PC-3 (cell line): ENCODE data around the gene PPP6R1. TPM values are rescaled to one million over a fixed set of nuclear protein-coding genes. Genes with fewer than 3 reads are reported as not detected.
A peak's percentile ranks its signal among the peaks of the same experiment; 100 is the strongest.

Source experiments
- ATAC-seq: fragments of 200-7000 bp; cut with Tn5 transposase; 2 replicates; pipeline ENCODE4 v1.9.1; 2020; ENCODE audit warnings: mild to moderate bottlenecking, moderate library complexity
- BruUV-seq: library from RNA; stranded (reverse); fragments of 400-500 nt; replicated peaks from 2 replicates; lab custom pipeline; 2021; lab: Mats Ljungman, UMichigan
- CTCF ChIA-PET: fragments of 300-600 bp; sonication (Branson Sonifier 250); formaldehyde crosslinking; loops from one replicate; lab custom pipeline; 2022; ENCODE audit warnings: antibody characterized with exemption; lab: Charles Lee
- POLR2A ChIA-PET: fragments of 300-600 bp; sonication (Branson Sonifier 250); formaldehyde crosslinking; loops from one replicate; lab custom pipeline; 2022; ENCODE audit warnings: antibody characterized with exemption; ENCODE audit not compliant: unreplicated experiment; lab: Charles Lee
- DNase-seq: peaks from one replicate; pipeline ENCODE4 v3.0.0-alpha.2; 2015
- H2AFZ ChIP-seq: fragments of 300-600 bp; sonication (generic); 2 replicates; pipeline ENCODE4 v1.6.0; 2016; ENCODE audit warnings: antibody characterized with exemption, low read length
- H3F3A ChIP-seq: fragments of 300-600 bp; sonication (generic); one replicate; pipeline ENCODE4 v1.6.0; 2017; ENCODE audit warnings: antibody characterized with exemption, low read length, control low read depth, mild to moderate bottlenecking; ENCODE audit not compliant: unreplicated experiment
- H3K27ac ChIP-seq: fragments of 300-600 bp; sonication (generic); 2 replicates; pipeline ENCODE4 v1.5.1; 2016; ENCODE audit warnings: mild to moderate bottlenecking, low read length
- H3K27me3 ChIP-seq: fragments of 300-600 bp; sonication (generic); 2 replicates; pipeline ENCODE4 v1.6.1; 2016; ENCODE audit warnings: low read length, mixed read lengths
- H3K36me3 ChIP-seq: fragments of 300-600 bp; sonication (generic); 2 replicates; pipeline ENCODE4 v1.6.1; 2016; ENCODE audit warnings: low read depth, mixed run types, low read length, mixed read lengths
- H3K4me1 ChIP-seq: fragments of 300-600 bp; sonication (generic); 2 replicates; pipeline ENCODE4 v1.5.1; 2016; ENCODE audit warnings: low read length; ENCODE audit not compliant: insufficient read depth
- H3K4me2 ChIP-seq: fragments of 300-600 bp; sonication (generic); 2 replicates; pipeline ENCODE4 v1.6.0; 2016; ENCODE audit warnings: low read length
- H3K4me3 ChIP-seq: fragments of 300-600 bp; sonication (generic); 2 replicates; pipeline ENCODE4 v1.5.1; 2016; ENCODE audit warnings: mild to moderate bottlenecking, low read length, mixed read lengths
- H3K79me2 ChIP-seq: fragments of 300-600 bp; sonication (generic); 2 replicates; pipeline ENCODE4 v1.6.1; 2017; ENCODE audit warnings: low read length, mixed read lengths
- H3K9ac ChIP-seq: fragments of 300-600 bp; sonication (generic); 2 replicates; pipeline ENCODE4 v1.6.0; 2016; ENCODE audit warnings: mild to moderate bottlenecking, low read length
- H3K9me2 ChIP-seq: fragments of 300-600 bp; sonication (generic); replicated peaks from 2 replicates; pipeline ENCODE4 v1.6.1; 2016; ENCODE audit warnings: mixed run types, low read length, mixed read lengths
- H3K9me3 ChIP-seq: fragments of 300-600 bp; sonication (generic); 2 replicates; pipeline ENCODE4 v1.6.1; 2016; ENCODE audit warnings: low read length, mixed read lengths
- H4K20me1 ChIP-seq: fragments of 300-600 bp; sonication (generic); 2 replicates; pipeline ENCODE4 v1.6.1; 2016; ENCODE audit warnings: low read length, mixed read lengths
- CTCF ChIP-seq: fragments of 300-600 bp; sonication (generic); conservative IDR thresholded peaks from 2 replicates; pipeline ENCODE4 v1.5.1; 2017; ENCODE audit warnings: antibody characterized with exemption, low read depth, mild to moderate bottlenecking, low read length
- EZH2 ChIP-seq: fragments of 300-600 bp; sonication (generic); IDR thresholded peaks from one replicate; pipeline ENCODE4 v1.6.1; 2017; ENCODE audit warnings: antibody characterized with exemption, mild to moderate bottlenecking, low read length; ENCODE audit not compliant: unreplicated experiment
- EZH2phosphoT487 ChIP-seq: fragments of 300-600 bp; sonication (generic); IDR thresholded peaks from 2 replicates; pipeline ENCODE4 v1.6.1; 2018; ENCODE audit warnings: mild to moderate bottlenecking, antibody characterized with exemption, low read length, borderline replicate concordance
- intact Hi-C: fragments of 100-400 bp; cut with micrococcal nuclease; formaldehyde crosslinking; loops from 2 replicates; pipeline ENCODE4 v1.9.0; 2023
- total RNA-seq: library from RNA; depleted of rRNA; stranded (reverse); fragments of >200 nt; gene quantifications from 2 replicates; pipeline ENCODE4 v1.2.3, GENCODE V29; 2014

Gene PPP6R1
- total RNA-seq, 1 experiment from 2014 or later: 159 TPM

GRCh38 chr19:55208880-55209692, 49.7 kb downstream of the PPP6R1 start, which contains the start of gene PTPRH:
PTPRH (minus strand) TSS chr19:55209501; CDS start chr19:55209433, 68 bp downstream.
- intact Hi-C loops: no loop called here
- Histone ChIP-seq H3F3A (peaks cover 8% of the 10 kb centered on the region), H3K9me2 (no peaks in the 10 kb centered on the region), H3K9me3 (no peaks in the 10 kb centered on the region), H3K4me3 (no peak within 1 kb of the TSS), H4K20me1 (no peaks in the 10 kb centered on the region), H3K36me3 (no peaks in the 10 kb centered on the region), H2AFZ (no peak within 1 kb of the TSS), H3K27me3 (no peaks in the 10 kb centered on the region), H3K79me2 (no peaks in the 10 kb centered on the region), H3K27ac (peak within 1 kb of the TSS; percentile 93), H3K9ac (peak within 1 kb of the TSS; percentile 76), H3K4me2 (peak within 1 kb of the TSS; percentile 39), H3K4me1 (peaks cover 37% of the 10 kb centered on the region)
- ChIA-PET CTCF (no interaction called here), POLR2A (interaction anchor here (0.6 kb wide), 3 partner anchors 16 to 445 kb away, joined by 3 to 9 read pairs (median 5); no protein-coding TSS in a partner anchor)
- TF ChIP-seq CTCF (no peak), EZH2 (no peak), EZH2phosphoT487 (no peak)
- BruUV-seq: no TSS peak
- ATAC-seq: peak; percentile 25
- DNase-seq: peak; percentile 55

- peak overlapping the region; percentile 29; the same call in 1 of the 2 replicates for H3K4me3 ChIP-seq
- H3K9ac ChIP-seq: peak overlapping the region; percentile 55
- CTCF ChIA-PET: no interaction called here
- ATAC-seq (peak; percentile 72), DNase-seq (peak; percentile 96)
- H3K36me3 ChIP-seq: no peaks in the 10 kb centered on the region
- no peaks in the 10 kb centered on the region for H4K20me1 ChIP-seq
- H3K9me2 ChIP-seq: no peaks in the 10 kb centered on the region
- intact Hi-C loops: no loop called here
- H3K79me2 ChIP-seq: no peaks in the 10 kb centered on the region
- peak overlapping the region; percentile 67 for H3K4me2 ChIP-seq
- H3K27me3 ChIP-seq: no peaks in the 10 kb centered on the region
- POLR2A ChIA-PET: no interaction called here
- H3K9me3 ChIP-seq: no peaks in the 10 kb centered on the region
- H3K4me1 ChIP-seq: peaks cover 33% of the 10 kb centered on the region
- H3F3A ChIP-seq: peaks cover 8% of the 10 kb centered on the region
- H2AFZ ChIP-seq: peak overlapping the region; percentile 24; the same call in 1 of the 2 replicates
- BruUV-seq: TSS peak; percentile 83
- H3K27ac ChIP-seq: peak overlapping the region; percentile 65
- TF ChIP-seq EZH2phosphoT487 (no peak), CTCF (no peak), EZH2 (no peak)
These were observed 51.9 kb downstream of the PPP6R1 start for GRCh38 chr19:55206664-55207500.
